GM21381 (cell line): ENCODE results near the gene MROH9.

ENCODE experiments used
- ATAC-seq: cut with Tn5 transposase; IDR thresholded peaks from one replicate; pipeline ENCODE4 v1.9.1; 2021; ENCODE audit warnings: mild to moderate bottlenecking, moderate library complexity; ENCODE audit not compliant: unreplicated experiment

MROH9 gene

GRCh38 chr1:171081314-171081753 lies 146.0 kb downstream of the MROH9 start:
- ATAC-seq: no peak

- no peak for ATAC-seq
Observed at GRCh38 chr1:171081763-171082201, 146.4 kb downstream of the MROH9 start.

- no peak for ATAC-seq
Observed at GRCh38 chr1:171082606-171083005, 147.3 kb downstream of the MROH9 start.

- ATAC-seq: no peak
Observed at GRCh38 chr1:171083222-171083621, 147.9 kb downstream of the MROH9 start.

GRCh38 chr1:171084091-171084490 lies 148.8 kb downstream of the MROH9 start:
- ATAC-seq: no peak

- no peak for ATAC-seq
Observed at GRCh38 chr1:171084870-171085269, 149.5 kb downstream of the MROH9 start.

- ATAC-seq: no peak
Observed at GRCh38 chr1:171087896-171088295, 152.6 kb downstream of the MROH9 start.

GRCh38 chr1:171090604-171091003 lies 155.3 kb downstream of the MROH9 start, which contains the start of gene FMO3:
Gene FMO3 (plus strand): TSS chr1:171090905. CDS start chr1:171092659, 1,754 bp downstream.
- ATAC-seq: no peak

- no peak for ATAC-seq
Observed at GRCh38 chr1:171103862-171104261, 168.5 kb downstream of the MROH9 start.

- ATAC-seq: no peak
Observed at GRCh38 chr1:171107262-171107940, 172.1 kb downstream of the MROH9 start.

- no peak for ATAC-seq
Observed at GRCh38 chr1:171107969-171108368, 172.6 kb downstream of the MROH9 start.

- ATAC-seq: no peak
Observed at GRCh38 chr1:171109966-171110365, 174.6 kb downstream of the MROH9 start.

- ATAC-seq: no peak
Observed at GRCh38 chr1:171110621-171111326, 175.4 kb downstream of the MROH9 start.

- ATAC-seq: no peak
Observed at GRCh38 chr1:171112119-171112518, 176.8 kb downstream of the MROH9 start.

- ATAC-seq: no peak
Observed at GRCh38 chr1:171113382-171113781, 178.0 kb downstream of the MROH9 start.
